ENCODE data around the gene OBSL1.

The OBSL1 gene

GRCh38 chr2:219527076-219527394 lies 44.3 kb downstream of the OBSL1 start:
- H3K9me3 ChIP-seq (ENCODE audit: insufficient read depth, low read length): no peaks in the 10 kb centered on the region
- TF ChIP-seq SUZ12 (IDR thresholded peaks at IDR 0.05; ENCODE audit: extremely low read depth, insufficient read depth, insufficient read length) (no peak), YY1 (IDR thresholded peaks at IDR 0.05; ENCODE audit: insufficient read depth, insufficient read length) (no peak), ZNF274 (IDR thresholded peaks at IDR 0.05; ENCODE audit: low read depth, low read length) (no peak)
- no peak for DNase-seq (ENCODE audit: low read depth, low spot score)
- H3K27me3 ChIP-seq (ENCODE audit: insufficient read depth, insufficient read length): peaks cover 63% of the 10 kb centered on the region
- no peaks in the 10 kb centered on the region for H3K36me3 ChIP-seq (ENCODE audit: insufficient read depth, insufficient read length, low read length)
- H3K4me1 ChIP-seq (ENCODE audit: insufficient read depth, insufficient read length): peaks cover 30% of the 10 kb centered on the region
- no peak overlapping the region for H3K9ac ChIP-seq (ENCODE audit: insufficient read length, low read depth)
- no peak overlapping the region for H3K4me3 ChIP-seq (ENCODE audit: insufficient read length, low read depth)

- DNase-seq (ENCODE audit: low read depth, low spot score): no peak
- Histone ChIP-seq H3K27me3 (ENCODE audit: insufficient read depth, insufficient read length) (peaks cover 58% of the 10 kb centered on the region), H3K4me1 (ENCODE audit: insufficient read depth, insufficient read length) (peaks cover 30% of the 10 kb centered on the region), H3K36me3 (ENCODE audit: insufficient read depth, insufficient read length, low read length) (no peaks in the 10 kb centered on the region), H3K4me3 (ENCODE audit: insufficient read length, low read depth) (no peak overlapping the region), H3K9me3 (ENCODE audit: insufficient read depth, low read length) (no peaks in the 10 kb centered on the region), H3K9ac (ENCODE audit: insufficient read length, low read depth) (no peak overlapping the region)
- TF ChIP-seq SUZ12 (IDR thresholded peaks at IDR 0.05; ENCODE audit: extremely low read depth, insufficient read depth, insufficient read length): no peak
- no peak for TF ChIP-seq ZNF274 (IDR thresholded peaks at IDR 0.05; ENCODE audit: low read depth, low read length)
- TF ChIP-seq YY1 (IDR thresholded peaks at IDR 0.05; ENCODE audit: insufficient read depth, insufficient read length): no peak
Observed at GRCh38 chr2:219526320-219527075, 44.8 kb downstream of the OBSL1 start.

- H3K4me1 ChIP-seq (ENCODE audit: insufficient read depth, insufficient read length): peaks cover 29% of the 10 kb centered on the region
- no peaks in the 10 kb centered on the region for H3K36me3 ChIP-seq (ENCODE audit: insufficient read depth, insufficient read length, low read length)
- TF ChIP-seq ZNF274 (IDR thresholded peaks at IDR 0.05; ENCODE audit: low read depth, low read length): no peak
- TF ChIP-seq YY1 (IDR thresholded peaks at IDR 0.05; ENCODE audit: insufficient read depth, insufficient read length): no peak
- no peak for TF ChIP-seq SUZ12 (IDR thresholded peaks at IDR 0.05; ENCODE audit: extremely low read depth, insufficient read depth, insufficient read length)
- peaks cover 50% of the 10 kb centered on the region for H3K27me3 ChIP-seq (ENCODE audit: insufficient read depth, insufficient read length)
- no peak overlapping the region for H3K4me3 ChIP-seq (ENCODE audit: insufficient read length, low read depth)
- DNase-seq (ENCODE audit: low read depth, low spot score): no peak
- H3K9ac ChIP-seq (ENCODE audit: insufficient read length, low read depth): no peak overlapping the region
- H3K9me3 ChIP-seq (ENCODE audit: insufficient read depth, low read length): no peaks in the 10 kb centered on the region
Observed at GRCh38 chr2:219525533-219526232, 45.7 kb downstream of the OBSL1 start.

GRCh38 chr2:219524817-219525216 lies 46.5 kb downstream of the OBSL1 start:
- DNase-seq (ENCODE audit: low read depth, low spot score): no peak
- no peak overlapping the region for H3K9ac ChIP-seq (ENCODE audit: insufficient read length, low read depth)
- no peak overlapping the region for H3K4me3 ChIP-seq (ENCODE audit: insufficient read length, low read depth)
- peaks cover 27% of the 10 kb centered on the region for H3K4me1 ChIP-seq (ENCODE audit: insufficient read depth, insufficient read length)
- H3K9me3 ChIP-seq (ENCODE audit: insufficient read depth, low read length): no peaks in the 10 kb centered on the region
- no peaks in the 10 kb centered on the region for H3K36me3 ChIP-seq (ENCODE audit: insufficient read depth, insufficient read length, low read length)
- H3K27me3 ChIP-seq (ENCODE audit: insufficient read depth, insufficient read length): peaks cover 43% of the 10 kb centered on the region
- TF ChIP-seq SUZ12 (IDR thresholded peaks at IDR 0.05; ENCODE audit: extremely low read depth, insufficient read depth, insufficient read length) (no peak), YY1 (IDR thresholded peaks at IDR 0.05; ENCODE audit: insufficient read depth, insufficient read length) (no peak), ZNF274 (IDR thresholded peaks at IDR 0.05; ENCODE audit: low read depth, low read length) (no peak)

GRCh38 chr2:219523031-219523671 lies 48.2 kb downstream of the OBSL1 start:
- Histone ChIP-seq H3K27me3 (ENCODE audit: insufficient read depth, insufficient read length) (peaks cover 34% of the 10 kb centered on the region), H3K4me3 (ENCODE audit: insufficient read length, low read depth) (peak overlapping the region; percentile 64), H3K9ac (ENCODE audit: insufficient read length, low read depth) (peak overlapping the region; percentile 88), H3K36me3 (ENCODE audit: insufficient read depth, insufficient read length, low read length) (no peaks in the 10 kb centered on the region), H3K4me1 (ENCODE audit: insufficient read depth, insufficient read length) (peaks cover 24% of the 10 kb centered on the region), H3K9me3 (ENCODE audit: insufficient read depth, low read length) (no peaks in the 10 kb centered on the region)
- TF ChIP-seq ZNF274 (IDR thresholded peaks at IDR 0.05; ENCODE audit: low read depth, low read length) (no peak), YY1 (IDR thresholded peaks at IDR 0.05; ENCODE audit: insufficient read depth, insufficient read length) (no peak), SUZ12 (IDR thresholded peaks at IDR 0.05; ENCODE audit: extremely low read depth, insufficient read depth, insufficient read length) (no peak)
- no peak for DNase-seq (ENCODE audit: low read depth, low spot score)

- DNase-seq (ENCODE audit: low read depth, low spot score): no peak
- Histone ChIP-seq H3K9ac (ENCODE audit: insufficient read length, low read depth) (peak overlapping the region; percentile 88), H3K9me3 (ENCODE audit: insufficient read depth, low read length) (no peaks in the 10 kb centered on the region), H3K4me3 (ENCODE audit: insufficient read length, low read depth) (peak overlapping the region; percentile 64), H3K4me1 (ENCODE audit: insufficient read depth, insufficient read length) (peaks cover 24% of the 10 kb centered on the region), H3K27me3 (ENCODE audit: insufficient read depth, insufficient read length) (peaks cover 33% of the 10 kb centered on the region), H3K36me3 (ENCODE audit: insufficient read depth, insufficient read length, low read length) (no peaks in the 10 kb centered on the region)
- TF ChIP-seq YY1 (IDR thresholded peaks at IDR 0.05; ENCODE audit: insufficient read depth, insufficient read length) (no peak), ZNF274 (IDR thresholded peaks at IDR 0.05; ENCODE audit: low read depth, low read length) (no peak), SUZ12 (IDR thresholded peaks at IDR 0.05; ENCODE audit: extremely low read depth, insufficient read depth, insufficient read length) (no peak)
Observed at GRCh38 chr2:219522111-219523030, 49.0 kb downstream of the OBSL1 start.
